ENCODE results near the gene DHRS13. TPM values are rescaled to one million over a fixed set of nuclear protein-coding genes. Genes with fewer than 3 reads are reported as not detected.

The DHRS13 gene
- polyA plus RNA-seq, 6 donors from 2014 or later = 9.4 to 17.3 (median 11.5) TPM

DNA sequence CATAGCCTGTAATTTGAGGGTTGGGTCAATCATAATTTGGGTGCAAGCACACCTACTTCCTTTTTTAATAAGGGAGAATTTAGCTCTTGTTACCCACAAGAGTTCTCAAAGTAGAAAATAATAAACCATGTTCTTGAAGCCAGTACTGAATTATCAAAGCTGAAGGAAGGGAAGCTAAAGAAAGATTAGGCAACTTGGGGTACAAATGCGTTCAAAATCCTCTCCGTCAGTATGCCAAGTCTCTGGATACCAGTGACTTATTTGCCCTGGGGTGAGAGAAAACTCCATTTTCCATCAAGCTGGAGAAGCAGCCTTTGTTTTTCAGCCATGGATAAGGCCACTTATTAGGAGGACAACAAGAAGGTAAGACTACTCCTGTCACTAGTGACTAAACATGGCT lies 23.5 kb upstream of the DHRS13 start:
- no peaks in the 10 kb centered on the region for H3K9me3 Mint-ChIP-seq
- H3K4me1 Mint-ChIP-seq = peaks cover 34 to 54% (median 35%) of the 10 kb centered on the region in 3 donors
- ATAC-seq (ENCODE audit: low read depth in 2 of 2) = no peak
- H3K36me3 Mint-ChIP-seq = peaks cover 5 to 16% of the 10 kb centered on the region in 2 donors
- H3K4me3 Mint-ChIP-seq = peak overlapping the region in 5 of 8 donors; percentile 17 to 65 (median 48)
- H3K27me3 Mint-ChIP-seq = no peaks in the 10 kb centered on the region
- H3K27ac Mint-ChIP-seq = peak overlapping the region; percentile 76 to 94 (median 90)
- no peak for DNase-seq

DNA sequence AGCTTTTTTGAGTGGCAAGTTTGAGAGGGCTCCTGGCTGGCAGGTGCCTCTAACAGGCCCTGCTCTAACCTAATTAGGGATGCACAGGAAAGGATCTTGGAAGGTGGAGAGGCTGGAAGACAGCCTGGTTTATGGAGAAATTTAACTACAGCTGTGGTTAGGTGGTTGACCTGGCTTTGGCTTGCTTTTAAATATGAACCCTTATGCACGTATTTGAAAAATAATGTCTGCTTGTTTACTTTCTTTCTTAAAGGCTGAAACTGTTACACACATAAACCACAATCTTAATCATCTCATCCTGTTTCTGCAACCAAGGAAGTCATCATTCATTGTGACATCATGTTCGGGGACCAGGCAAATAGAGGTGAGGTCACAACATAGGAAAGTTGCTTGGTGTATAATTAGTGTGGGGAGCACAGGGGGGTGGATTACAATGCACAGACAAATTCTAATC lies 23.1 kb upstream of the DHRS13 start:
- Mint-ChIP-seq H3K4me1 (peaks cover 34 to 54% (median 35%) of the 10 kb centered on the region in 3 donors), H3K36me3 (peaks cover 7 to 17% of the 10 kb centered on the region in 2 donors), H3K27me3 (no peaks in the 10 kb centered on the region), H3K27ac (peak overlapping the region; percentile 76 to 94 (median 90)), H3K9me3 (no peaks in the 10 kb centered on the region), H3K4me3 (peak overlapping the region in 5 of 8 donors; percentile 17 to 65 (median 42))
- peak; percentile 92 to 93 for ATAC-seq (ENCODE audit: low read depth in 2 of 2)
- DNase-seq = peak; percentile 49

DNA sequence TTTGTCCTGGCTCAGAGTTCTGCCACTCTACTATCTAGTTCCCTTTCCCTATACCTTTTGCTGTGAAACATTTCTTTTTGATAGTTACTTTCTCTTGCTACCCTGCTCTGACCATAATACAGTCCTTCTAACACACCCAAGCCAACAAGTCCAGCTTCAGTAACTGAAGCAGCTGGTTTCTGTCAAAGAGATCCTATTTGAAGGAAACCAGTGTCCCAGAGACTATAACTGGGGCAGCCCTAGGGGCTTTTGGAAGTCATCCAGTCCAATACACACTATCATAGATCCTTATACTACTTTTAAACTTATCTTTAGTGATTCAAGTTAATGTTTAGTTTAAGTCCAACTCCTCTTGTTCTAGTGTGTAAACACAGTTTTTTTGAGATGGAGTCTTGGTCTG lies 17.3 kb upstream of the DHRS13 start:
- Mint-ChIP-seq H3K4me3 (no peak overlapping the region), H3K27ac (peak overlapping the region in 3 of 6 donors; percentile 0 to 72 (median 71)), H3K36me3 (peaks cover 23 to 29% of the 10 kb centered on the region in 2 donors)

DNA sequence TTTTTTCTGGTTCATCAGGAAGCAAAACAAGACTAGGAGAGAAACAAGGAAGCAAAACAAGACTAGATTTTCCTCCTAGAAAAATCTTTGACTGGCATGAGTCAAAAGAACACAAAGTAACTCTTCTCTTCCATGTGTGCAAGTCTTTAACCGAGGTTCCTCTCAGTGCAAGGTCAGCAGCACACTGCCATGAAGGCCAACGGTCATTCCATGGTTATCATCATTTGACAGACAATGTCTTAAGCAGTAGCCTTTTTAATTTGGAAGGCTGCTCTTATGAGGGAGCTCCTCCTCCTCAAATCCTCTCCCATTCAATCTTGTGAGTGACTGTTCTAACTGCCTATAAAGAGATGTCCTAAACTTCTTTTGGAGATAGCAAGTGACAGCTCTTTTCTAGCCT lies 15.4 kb upstream of the DHRS13 start:
- ATAC-seq (ENCODE audit: low read depth in 2 of 2) = no peak
- Mint-ChIP-seq H3K27me3 (no peaks in the 10 kb centered on the region), H3K27ac (peak overlapping the region in 2 of 6 donors; percentile 33 to 78), H3K4me3 (no peak overlapping the region), H3K36me3 (peaks cover 25 to 29% of the 10 kb centered on the region in 2 donors), H3K9me3 (no peaks in the 10 kb centered on the region), H3K4me1 (peaks cover 0 to 1% (median 0%) of the 10 kb centered on the region in 3 donors)
- DNase-seq = no peak

More for the DNA sequence above, 17.3 kb upstream of the DHRS13 start:
- Mint-ChIP-seq H3K4me1 (peaks cover 3 to 10% (median 3%) of the 10 kb centered on the region in 3 donors), H3K9me3 (no peaks in the 10 kb centered on the region), H3K27me3 (no peaks in the 10 kb centered on the region)
- ATAC-seq (ENCODE audit: low read depth in 2 of 2) (no peak), DNase-seq (no peak)

DNA sequence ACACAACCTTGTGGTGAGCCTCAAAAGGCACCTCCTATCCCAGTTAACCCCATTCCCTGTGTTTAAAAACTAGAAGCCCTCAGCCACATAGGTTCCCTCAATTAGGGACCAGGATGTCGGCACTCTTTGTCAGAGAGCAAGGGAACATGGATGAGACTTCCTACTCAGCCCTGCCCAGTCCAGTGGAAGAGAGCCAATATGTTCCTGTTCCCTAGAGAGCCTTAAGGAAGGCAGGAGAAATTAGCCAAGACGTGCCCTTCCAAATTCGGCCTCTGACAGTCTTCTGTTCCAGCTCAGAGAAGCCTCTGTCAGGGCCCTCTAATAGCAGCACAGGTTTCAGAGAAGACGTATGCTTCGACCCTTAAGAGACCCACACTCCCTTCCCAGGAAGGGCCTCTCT lies 14.6 kb upstream of the DHRS13 start:
- peaks cover 24 to 29% of the 10 kb centered on the region in 2 donors for H3K36me3 Mint-ChIP-seq
- H3K4me3 Mint-ChIP-seq = no peak overlapping the region
- H3K4me1 Mint-ChIP-seq = no peaks in the 10 kb centered on the region
- ATAC-seq (ENCODE audit: low read depth in 2 of 2) (no peak), DNase-seq (no peak)
- no peaks in the 10 kb centered on the region for H3K27me3 Mint-ChIP-seq
- peak overlapping the region in 1 of 6 donors; percentile 44 for H3K27ac Mint-ChIP-seq
- no peaks in the 10 kb centered on the region for H3K9me3 Mint-ChIP-seq

DNA sequence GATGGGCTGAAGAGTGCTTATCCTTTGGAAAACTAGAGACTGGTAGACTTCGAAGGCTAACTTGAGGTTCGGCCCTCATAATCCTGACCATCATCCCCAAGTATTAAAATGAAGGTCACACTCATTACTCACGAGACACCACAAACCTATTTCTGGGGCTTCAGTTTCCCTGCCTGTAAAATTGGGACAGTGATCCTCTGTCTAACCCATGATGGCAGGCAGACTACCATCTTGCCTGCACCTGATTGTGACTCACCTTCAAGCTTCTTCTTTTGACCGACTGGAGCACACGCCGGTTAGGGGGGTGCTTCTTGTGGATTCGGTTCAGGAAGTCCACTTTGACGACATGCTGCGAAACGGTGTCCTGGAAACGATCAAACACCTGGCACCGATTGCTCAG lies 14.2 kb upstream of the DHRS13 start:
- DNase-seq = no peak
- Mint-ChIP-seq H3K27ac (peak overlapping the region in 1 of 6 donors; percentile 36), H3K4me1 (no peaks in the 10 kb centered on the region), H3K36me3 (peaks cover 24 to 29% of the 10 kb centered on the region in 2 donors), H3K27me3 (no peaks in the 10 kb centered on the region), H3K9me3 (no peaks in the 10 kb centered on the region), H3K4me3 (no peak overlapping the region)
- no peak for ATAC-seq (ENCODE audit: low read depth in 2 of 2)

DNA sequence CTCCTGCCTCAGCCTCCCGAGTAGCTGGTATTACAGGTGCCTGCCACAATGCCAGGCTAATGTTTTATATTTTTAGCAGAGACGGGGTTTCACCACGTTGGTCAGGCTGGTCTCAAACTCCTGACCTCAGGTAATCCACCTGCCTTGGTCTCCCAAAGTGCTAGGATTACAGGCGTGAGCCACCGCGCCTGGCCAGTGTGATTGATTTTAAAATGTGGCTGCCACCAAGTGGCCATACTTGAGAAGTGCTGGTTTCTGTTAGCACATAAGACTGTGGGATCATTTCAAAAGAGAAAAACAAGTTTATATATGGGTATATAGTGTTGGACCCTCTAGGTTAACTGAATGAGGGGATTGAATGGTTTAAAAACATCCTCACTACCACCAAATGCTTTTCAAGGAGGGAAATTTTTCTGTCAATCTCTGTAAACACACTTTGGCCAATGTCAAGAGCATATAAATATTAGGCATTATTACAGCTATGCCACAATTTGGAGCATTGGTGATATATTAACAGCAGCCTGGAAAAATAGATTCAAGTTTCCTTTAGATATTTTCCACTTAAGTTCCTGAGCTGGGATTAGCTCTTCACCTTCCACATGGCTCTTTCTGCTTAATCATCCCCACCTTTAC lies 13.5 kb upstream of the DHRS13 start:
- peak overlapping the region in 4 of 6 donors; percentile 31 to 88 (median 52) for H3K27ac Mint-ChIP-seq
- ATAC-seq (ENCODE audit: low read depth in 2 of 2) = peak; percentile 64 to 74
- no peaks in the 10 kb centered on the region for H3K4me1 Mint-ChIP-seq
- H3K27me3 Mint-ChIP-seq = no peaks in the 10 kb centered on the region
- peaks cover 20 to 24% of the 10 kb centered on the region in 2 donors for H3K36me3 Mint-ChIP-seq
- peak; percentile 40 for DNase-seq
- no peaks in the 10 kb centered on the region for H3K9me3 Mint-ChIP-seq
- peak overlapping the region in 1 of 8 donors; percentile 52 for H3K4me3 Mint-ChIP-seq

DNA sequence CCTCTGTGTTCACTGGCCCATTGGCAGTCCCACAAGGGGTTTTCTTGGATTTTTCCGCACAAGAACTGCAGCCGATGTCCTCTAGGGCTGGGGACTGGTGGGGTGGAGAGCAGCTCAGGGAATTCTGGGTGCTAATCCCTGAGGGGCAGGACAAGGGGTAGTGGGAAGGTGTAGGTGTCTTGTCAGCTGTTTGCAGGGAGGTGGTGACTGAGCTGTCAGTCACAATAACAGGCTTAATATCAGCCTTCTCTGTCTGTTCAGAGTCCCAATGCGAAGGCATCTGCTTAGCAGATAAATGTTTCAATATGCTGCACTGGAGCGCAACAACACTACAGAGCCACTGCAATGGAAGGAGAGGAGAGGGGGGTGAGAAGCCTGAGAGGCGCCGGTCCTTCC lies 10.1 kb upstream of the DHRS13 start:
- peaks cover 10 to 15% of the 10 kb centered on the region in 2 donors for H3K36me3 Mint-ChIP-seq
- peak overlapping the region in 1 of 6 donors; percentile 38 for H3K27ac Mint-ChIP-seq
- DNase-seq = no peak
- no peak overlapping the region for H3K4me3 Mint-ChIP-seq
- no peaks in the 10 kb centered on the region for H3K27me3 Mint-ChIP-seq
- ATAC-seq (ENCODE audit: low read depth in 2 of 2) = no peak
- no peaks in the 10 kb centered on the region for H3K9me3 Mint-ChIP-seq
- no peaks in the 10 kb centered on the region for H3K4me1 Mint-ChIP-seq

DNA sequence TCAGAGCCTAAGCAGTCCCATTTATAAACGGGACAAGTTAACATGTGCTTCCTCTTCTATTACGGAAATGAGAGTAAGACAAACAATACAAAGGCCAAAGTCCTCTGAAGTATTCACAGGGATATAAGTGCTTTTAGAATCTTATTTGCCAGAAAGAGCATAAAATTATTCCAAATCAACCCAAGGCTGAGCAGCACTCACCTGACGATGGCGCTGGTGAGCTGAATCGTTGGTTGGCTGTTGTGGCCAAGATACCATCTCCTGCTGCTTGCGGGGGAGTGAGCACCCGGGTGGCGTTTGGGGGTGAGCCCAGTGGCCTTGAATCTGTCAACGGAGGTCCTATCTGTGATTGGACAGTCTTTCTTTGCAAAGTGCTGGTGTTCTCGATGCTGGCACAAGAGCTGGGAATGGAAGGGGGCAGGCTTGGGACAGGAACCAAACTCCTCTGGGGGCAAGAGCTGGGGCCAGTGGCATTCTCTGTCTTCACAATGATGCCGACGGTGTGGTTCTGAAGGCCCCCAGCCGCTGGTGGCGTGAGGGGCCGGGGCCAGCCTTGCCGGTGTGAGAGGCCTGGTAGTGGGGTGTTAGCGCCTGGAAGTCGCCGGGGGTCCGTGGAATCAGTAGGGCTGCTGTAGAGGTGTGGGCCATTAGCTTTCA lies 9.5 kb upstream of the DHRS13 start:
- H3K4me1 Mint-ChIP-seq = no peaks in the 10 kb centered on the region
- H3K9me3 Mint-ChIP-seq = no peaks in the 10 kb centered on the region
- no peaks in the 10 kb centered on the region for H3K27me3 Mint-ChIP-seq
- ATAC-seq (ENCODE audit: low read depth in 2 of 2) (no peak), DNase-seq (no peak)
- no peak overlapping the region for H3K27ac Mint-ChIP-seq
- no peak overlapping the region for H3K4me3 Mint-ChIP-seq
- H3K36me3 Mint-ChIP-seq = peaks cover 15% of the 10 kb centered on the region in 2 donors

DNA sequence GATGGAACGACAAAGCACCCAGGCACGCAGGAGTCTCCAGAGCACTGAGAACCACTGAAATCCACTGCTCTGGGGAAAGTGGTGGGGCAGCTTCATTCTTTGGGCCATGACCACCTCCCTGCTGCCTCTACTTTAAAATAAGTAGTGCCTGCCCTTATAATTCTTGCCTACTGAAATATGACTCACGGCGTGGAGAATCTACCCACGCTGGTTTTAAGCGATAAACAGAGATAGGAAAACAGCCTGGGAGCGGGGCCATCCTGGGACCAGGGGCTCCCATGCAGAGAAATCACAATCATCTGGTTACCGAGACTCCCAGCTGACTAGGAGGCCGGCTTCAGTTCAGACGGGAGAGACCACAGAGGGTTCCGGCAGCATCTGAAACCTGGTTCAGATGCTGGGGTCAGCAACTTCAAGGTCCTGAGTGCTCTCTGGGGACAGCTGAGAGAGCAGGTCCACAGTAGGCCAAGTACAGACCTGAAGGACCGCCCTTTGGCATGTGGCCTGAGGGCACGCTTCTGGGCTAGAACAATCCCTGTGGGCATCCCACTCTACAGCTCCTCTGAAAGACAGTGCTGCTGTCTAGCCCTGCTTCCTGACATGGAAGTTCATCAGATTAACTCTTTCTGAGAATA lies 8.6 kb upstream of the DHRS13 start:
- DNase-seq (no peak), ATAC-seq (ENCODE audit: low read depth in 2 of 2) (no peak)
- Mint-ChIP-seq H3K4me3 (no peak overlapping the region), H3K36me3 (peaks cover 13 to 18% of the 10 kb centered on the region in 2 donors), H3K27me3 (no peaks in the 10 kb centered on the region), H3K27ac (peak overlapping the region in 1 of 6 donors; percentile 33), H3K4me1 (no peaks in the 10 kb centered on the region), H3K9me3 (no peaks in the 10 kb centered on the region)

DNA sequence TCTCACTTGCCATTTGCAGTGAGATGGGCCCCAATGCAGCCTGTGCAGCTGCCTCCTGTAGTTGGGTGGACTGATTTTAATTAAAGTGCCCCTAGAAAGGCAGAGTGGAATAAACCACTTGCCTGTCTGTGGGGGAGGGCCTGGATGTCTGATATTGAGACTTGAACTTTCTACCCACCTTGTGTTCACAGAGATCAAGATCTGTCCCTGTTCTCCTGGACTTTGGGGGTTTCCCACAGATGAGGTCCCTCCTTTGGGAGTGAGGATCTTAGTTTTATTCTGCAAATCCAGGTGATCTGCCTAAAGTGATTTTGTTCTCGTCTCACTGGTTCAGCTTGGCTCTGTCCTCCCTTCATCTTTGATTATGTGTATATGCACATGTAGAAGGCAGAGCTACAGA lies 7.7 kb upstream of the DHRS13 start:
- H3K4me3 Mint-ChIP-seq = no peak overlapping the region
- no peaks in the 10 kb centered on the region for H3K4me1 Mint-ChIP-seq
- DNase-seq (no peak), ATAC-seq (ENCODE audit: low read depth in 2 of 2) (no peak)
- H3K36me3 Mint-ChIP-seq = peaks cover 9 to 18% of the 10 kb centered on the region in 2 donors
- H3K27ac Mint-ChIP-seq = no peak overlapping the region
- H3K27me3 Mint-ChIP-seq = no peaks in the 10 kb centered on the region
- no peaks in the 10 kb centered on the region for H3K9me3 Mint-ChIP-seq

DNA sequence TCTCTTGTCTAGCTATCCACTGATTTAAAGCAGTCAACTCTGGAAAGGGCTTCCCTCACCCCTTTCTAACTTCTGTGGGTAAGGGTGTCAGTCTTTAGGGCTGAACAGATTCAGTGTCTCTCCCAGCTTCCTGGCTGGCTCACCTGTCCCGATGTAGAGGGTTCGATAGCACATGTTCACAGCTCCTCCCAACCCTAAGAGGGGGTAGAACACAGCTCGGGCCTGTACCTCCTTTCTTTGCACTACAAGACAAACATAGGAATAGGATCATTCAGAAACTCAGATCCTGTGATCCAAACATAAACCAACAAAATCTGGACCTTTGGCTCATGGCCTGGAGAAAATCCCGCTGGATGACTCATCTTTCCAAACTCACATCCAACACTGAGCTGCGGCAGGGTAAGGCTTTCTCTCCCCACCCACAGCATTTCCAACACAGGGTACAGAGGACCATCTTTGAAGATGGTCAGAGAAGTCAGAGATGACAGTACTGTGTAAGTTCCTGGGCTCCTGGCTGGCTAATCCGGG lies 5.8 kb upstream of the DHRS13 start:
- Mint-ChIP-seq H3K4me1 (peaks cover 0 to 5% (median 3%) of the 10 kb centered on the region in 3 donors), H3K36me3 (peaks cover 0 to 8% of the 10 kb centered on the region in 2 donors), H3K4me3 (no peak overlapping the region), H3K9me3 (no peaks in the 10 kb centered on the region), H3K27ac (peak overlapping the region in 1 of 6 donors; percentile 9), H3K27me3 (no peaks in the 10 kb centered on the region)
- ATAC-seq (ENCODE audit: low read depth in 2 of 2) = no peak
- DNase-seq = no peak

DNA sequence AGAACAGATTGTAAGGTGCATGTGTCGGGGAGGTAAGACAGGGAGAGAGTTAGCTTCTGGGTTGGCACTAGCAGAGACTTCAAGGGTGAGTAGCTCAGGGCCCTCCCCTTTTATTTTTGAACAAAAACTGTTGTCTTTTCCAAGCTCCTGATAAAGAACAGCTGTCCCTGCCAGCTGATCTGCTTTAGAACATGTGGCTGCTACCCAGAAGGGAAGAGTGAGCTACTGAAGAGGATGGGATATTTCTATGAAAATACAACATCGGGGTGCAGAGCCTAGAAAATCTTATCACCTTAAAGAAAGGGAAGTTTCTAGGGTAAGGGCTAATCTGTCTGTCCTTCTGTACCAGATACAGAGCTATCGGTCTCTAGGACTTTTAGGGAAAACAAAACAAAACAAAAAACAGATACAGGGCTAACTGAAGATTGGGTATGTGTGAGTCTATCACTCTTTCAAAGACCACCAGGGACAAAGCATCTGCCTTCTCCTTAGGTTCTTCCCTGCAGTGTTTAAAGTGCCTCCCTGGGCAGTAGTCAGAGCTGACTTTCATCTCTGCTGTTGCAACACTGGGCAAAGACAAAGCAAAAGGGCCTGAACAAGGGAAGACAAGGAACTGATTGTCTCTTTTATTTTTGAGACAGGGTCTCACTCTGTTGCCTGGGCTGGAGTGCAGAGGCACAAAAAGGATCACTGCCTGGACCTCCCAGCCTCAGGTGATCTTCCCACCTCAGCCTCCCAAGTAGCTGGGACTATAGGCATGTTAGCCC lies 5.0 kb upstream of the DHRS13 start:
- ATAC-seq (ENCODE audit: low read depth in 2 of 2) = no peak
- Mint-ChIP-seq H3K27ac (peak overlapping the region in 1 of 6 donors; percentile 42), H3K4me1 (peaks cover 7 to 13% (median 10%) of the 10 kb centered on the region in 3 donors), H3K9me3 (no peaks in the 10 kb centered on the region), H3K27me3 (no peaks in the 10 kb centered on the region), H3K36me3 (peaks cover 0 to 8% of the 10 kb centered on the region in 2 donors), H3K4me3 (no peak overlapping the region)
- no peak for DNase-seq
